Measurements from ENCODE around the gene SMPD3.

SMPD3 gene

GRCh38 chr16:68412061-68412460, 36.2 kb downstream of the SMPD3 start:
- TF ChIP-seq CTCF (IDR thresholded peaks at IDR 0.05) = no peak
- no peak for TF ChIP-seq ZFX (IDR thresholded peaks at IDR 0.05; ENCODE audit: borderline replicate concordance)
- no peak overlapping the region for H3K27ac ChIP-seq

GRCh38 chr16:68411086-68411485, 37.2 kb downstream of the SMPD3 start:
- TF ChIP-seq ZFX (IDR thresholded peaks at IDR 0.05; ENCODE audit: borderline replicate concordance) (no peak), CTCF (IDR thresholded peaks at IDR 0.05) (no peak)
- no peak overlapping the region for H3K27ac ChIP-seq

GRCh38 chr16:68408967-68409366, 39.3 kb downstream of the SMPD3 start:
- H3K27ac ChIP-seq = no peak overlapping the region

GRCh38 chr16:68408428-68408827, 39.9 kb downstream of the SMPD3 start:
- TF ChIP-seq CTCF (IDR thresholded peaks at IDR 0.05) (no peak), ZFX (IDR thresholded peaks at IDR 0.05; ENCODE audit: borderline replicate concordance) (no peak)
- no peak overlapping the region for H3K27ac ChIP-seq

More at GRCh38 chr16:68408967-68409366, 39.3 kb downstream of the SMPD3 start:
- TF ChIP-seq CTCF (IDR thresholded peaks at IDR 0.05) = no peak

- H3K27ac ChIP-seq = peak overlapping the region; percentile 61
- TF ChIP-seq ZFX (IDR thresholded peaks at IDR 0.05; ENCODE audit: borderline replicate concordance) (no peak), CTCF (IDR thresholded peaks at IDR 0.05) (no peak)
Observed at GRCh38 chr16:68406458-68407152, 41.7 kb downstream of the SMPD3 start.

- no peak for TF ChIP-seq CTCF (IDR thresholded peaks at IDR 0.05)
- TF ChIP-seq ZFX (IDR thresholded peaks at IDR 0.05; ENCODE audit: borderline replicate concordance) = no peak
Observed at GRCh38 chr16:68404736-68405345, 43.5 kb downstream of the SMPD3 start.

GRCh38 chr16:68403704-68404103, 44.6 kb downstream of the SMPD3 start:
- TF ChIP-seq ZFX (IDR thresholded peaks at IDR 0.05; ENCODE audit: borderline replicate concordance) (no peak), CTCF (IDR thresholded peaks at IDR 0.05) (no peak)

More at GRCh38 chr16:68404736-68405345, 43.5 kb downstream of the SMPD3 start:
- no peak overlapping the region for H3K27ac ChIP-seq

More at GRCh38 chr16:68403704-68404103, 44.6 kb downstream of the SMPD3 start:
- no peak overlapping the region for H3K27ac ChIP-seq

All from 22Rv1 (cell line).